SK-N-SH (cell line): ENCODE results near the gene F5. TPM values are rescaled to one million over a fixed set of nuclear protein-coding genes. Genes with fewer than 3 reads are reported as not detected.

Experiments
- CTCF ChIA-PET: fragments of 300-600, 350-600 bp; formaldehyde crosslinking; extraction: SDS; loops from one replicate; lab custom pipeline; 2021; lab: Yijun Ruan, JAX
- POLR2A ChIA-PET: fragments of 350-600 bp; sonication (Branson Sonifier 250); formaldehyde crosslinking; extraction: SDS; loops from one replicate; lab custom pipeline; 2020; ENCODE audit warnings: antibody characterized with exemption, inconsistent platforms; lab: Yijun Ruan, JAX
- DNase-seq: peaks from one replicate; pipeline ENCODE4 v3.0.0; 2012
- H2AFZ ChIP-seq: fragments of 200-600 bp; sonication (generic); 2 replicates; pipeline ENCODE4 v1.8.1; 2016; ENCODE audit warnings: antibody characterized with exemption, mild to moderate bottlenecking, low read depth
- H3F3A ChIP-seq: fragments of 200-600 bp; sonication (generic); replicated peaks from 2 replicates; pipeline ENCODE3; 2016; ENCODE audit warnings: antibody characterized with exemption, mild to moderate bottlenecking; ENCODE audit not compliant: insufficient read depth
- H3K27ac ChIP-seq, 2 experiments: fragments of 200-500 bp in 1 of 2; fragments of 200-600 bp in 1 of 2; sonication (Bioruptor generic) in 1 of 2; sonication (generic), shearing (Covaris generic) in 1 of 2; 2 replicates each; pipeline versions ENCODE4 v1.5.1 to v1.6.1; 2014 to 2016; ENCODE audit warnings: low read depth in 2 of 2, inconsistent platforms in 1 of 2, low read length in 1 of 2, mild to moderate bottlenecking in 1 of 2, mixed read lengths in 1 of 2
- H3K27me3 ChIP-seq: fragments of 200-600 bp; sonication (generic), shearing (Covaris generic); 2 replicates; pipeline ENCODE4 v1.6.1; 2016; ENCODE audit warnings: mixed run types; ENCODE audit not compliant: insufficient read depth
- H3K36me3 ChIP-seq, 2 experiments: fragments of 200-500 bp in 1 of 2; fragments of 200-600 bp in 1 of 2; sonication (Bioruptor generic) in 1 of 2; sonication (generic) in 1 of 2; replicated peaks in 1 of 2; 2 replicates each; pipeline versions ENCODE3 to v1.5.1; 2014 to 2016; ENCODE audit warnings: low read length in 1 of 2, mild to moderate bottlenecking in 1 of 2; ENCODE audit not compliant: insufficient read depth in 2 of 2, control insufficient read depth in 1 of 2
- H3K4me1 ChIP-seq, 2 experiments: fragments of 200-500 bp in 1 of 2; fragments of 200-600 bp in 1 of 2; sonication (Bioruptor generic) in 1 of 2; sonication (generic), shearing (Covaris generic) in 1 of 2; 2 replicates each; pipeline versions ENCODE4 v1.5.1 to v1.6.1; 2014 to 2016; ENCODE audit warnings: low read depth in 1 of 2, low read length in 1 of 2, mixed run types in 1 of 2; ENCODE audit not compliant: insufficient read depth in 2 of 2, control insufficient read depth in 1 of 2
- H3K4me2 ChIP-seq: fragments of 200-600 bp; sonication (generic), shearing (Covaris generic); 2 replicates; pipeline ENCODE4 v1.6.1; 2017; ENCODE audit warnings: mixed run types
- H3K4me3 ChIP-seq, 2 experiments: fragments of 200-500 bp in 1 of 2; fragments of 200-600 bp in 1 of 2; sonication (Bioruptor generic) in 1 of 2; sonication (generic), shearing (Covaris generic) in 1 of 2; 2 replicates each; pipeline versions ENCODE4 v1.5.1 to v1.8.1; 2014 to 2016; ENCODE audit warnings: low read depth in 2 of 2, inconsistent platforms in 1 of 2, low read length in 1 of 2, mild to moderate bottlenecking in 1 of 2, mixed read lengths in 1 of 2, moderate library complexity in 1 of 2
- H3K79me2 ChIP-seq: fragments of 200-600 bp; sonication (generic); 2 replicates; pipeline ENCODE4 v1.8.1; 2017; ENCODE audit warnings: mild to moderate bottlenecking; ENCODE audit not compliant: insufficient read depth
- H3K9ac ChIP-seq: fragments of 200-600 bp; sonication (generic); 2 replicates; pipeline ENCODE4 v1.6.1; 2017; ENCODE audit warnings: mixed run types
- H3K9me2 ChIP-seq: fragments of 200-600 bp; sonication (generic); 2 replicates; pipeline ENCODE4 v1.6.1; 2017; ENCODE audit warnings: mixed run types
- H3K9me3 ChIP-seq: fragments of 200-600 bp; sonication (generic); 2 replicates; pipeline ENCODE4 v1.6.1; 2017; ENCODE audit warnings: mixed run types, mild to moderate bottlenecking, moderate library complexity
- H4K20me1 ChIP-seq: fragments of 200-600 bp; sonication (generic); 2 replicates; pipeline ENCODE4 v1.6.1; 2017; ENCODE audit warnings: mild to moderate bottlenecking, mixed run types; ENCODE audit not compliant: insufficient read depth
- ELF1 ChIP-seq: IDR thresholded peaks from 2 replicates; pipeline ENCODE4 v1.4.0; 2012
- EP300 ChIP-seq, 2 experiments: IDR thresholded peaks; 2 replicates each; pipeline versions ENCODE4 v1.4.0 to v1.6.1; 2012; ENCODE audit warnings: borderline replicate concordance in 1 of 2, low read depth in 1 of 2, low read length in 1 of 2
- EZH2phosphoT487 ChIP-seq: fragments of 200-600 bp; sonication (generic); IDR thresholded peaks from 2 replicates; pipeline ENCODE4 v1.6.1; 2017; ENCODE audit warnings: low read depth, mixed run types, mild to moderate bottlenecking, antibody characterized with exemption, moderate library complexity, borderline replicate concordance
- FOSL2 ChIP-seq: IDR thresholded peaks from 2 replicates; pipeline ENCODE4 v1.4.0; 2012; ENCODE audit warnings: low read depth, mild to moderate bottlenecking, moderate library complexity, borderline replicate concordance
- FOXJ3 ChIP-seq: sonication (generic); formaldehyde crosslinking; IDR thresholded peaks from 2 replicates; pipeline ENCODE4 v1.5.1; 2020; ENCODE audit warnings: mild to moderate bottlenecking, missing genetic modification reagents
- GABPA ChIP-seq: IDR thresholded peaks from 2 replicates; pipeline ENCODE4 v1.4.0; 2012; ENCODE audit warnings: low read depth, mild to moderate bottlenecking
- JUND ChIP-seq: IDR thresholded peaks from 2 replicates; pipeline ENCODE4 v1.4.0; 2012
- NFIC ChIP-seq: IDR thresholded peaks from 2 replicates; pipeline ENCODE4 v1.4.0; 2012; ENCODE audit warnings: borderline replicate concordance
- NRF1 ChIP-seq: IDR thresholded peaks from 2 replicates; pipeline ENCODE4 v1.6.1; 2012; ENCODE audit warnings: low read depth, mild to moderate bottlenecking, low read length
- POLR2AphosphoS5 ChIP-seq: IDR thresholded peaks from 2 replicates; pipeline ENCODE4 v1.6.1; 2012; ENCODE audit warnings: low read depth, low read length
- RFX5 ChIP-seq: IDR thresholded peaks from 2 replicates; pipeline ENCODE4 v1.6.1; 2012; ENCODE audit warnings: mild to moderate bottlenecking, improper control_type of control experiment, low read length
- RXRA ChIP-seq: IDR thresholded peaks from 2 replicates; pipeline ENCODE4 v1.4.0; 2012; ENCODE audit warnings: low read depth, mild to moderate bottlenecking, borderline replicate concordance
- TAF1 ChIP-seq: IDR thresholded peaks from 2 replicates; pipeline ENCODE4 v1.6.1; 2012; ENCODE audit warnings: low read depth, mild to moderate bottlenecking, low read length, moderate library complexity, borderline replicate concordance
- TCF12 ChIP-seq: IDR thresholded peaks from 2 replicates; pipeline ENCODE4 v1.4.0; 2012
- TEAD4 ChIP-seq: IDR thresholded peaks from 2 replicates; pipeline ENCODE4 v1.4.0; 2012; ENCODE audit warnings: mild to moderate bottlenecking, borderline replicate concordance; ENCODE audit not compliant: insufficient read depth
- WGBS: methylation state at CpG from one replicate; pipeline ENCODE4 v1.1.6; 2017; ENCODE audit warnings: low lambda C conversion rate; 5-methylcytosine and 5-hydroxymethylcytosine counted together
- polyA plus RNA-seq, 3 experiments: library from polyadenylated mRNA; depleted of rRNA; stranded (reverse); fragments of >200 nt; gene quantifications; 2 replicates each; pipeline ENCODE4 v1.2.3, GENCODE V29; 2012
- TF ChIP-seq, protein P1 (sequence below): fragments of 150-350 bp; IDR thresholded peaks from 2 replicates; pipeline ENCODE4 v1.6.1; 2017; ENCODE audit warnings: antibody characterized with exemption, low read length, low read depth, borderline replicate concordance
- TF ChIP-seq, protein P2 (sequence below): IDR thresholded peaks from 2 replicates; pipeline ENCODE4 v1.6.1; 2012; ENCODE audit warnings: mild to moderate bottlenecking, low read depth, low read length, moderate library complexity
- TF ChIP-seq, protein P3 (sequence below): fragments of 200-600 bp; sonication (generic); IDR thresholded peaks from 2 replicates; pipeline ENCODE4 v1.6.1; 2017; ENCODE audit warnings: antibody characterized with exemption, mild to moderate bottlenecking, moderate library complexity
- TF ChIP-seq, protein P4 (sequence below): IDR thresholded peaks from 2 replicates; pipeline ENCODE4; 2012

F5 gene
- polyA plus RNA-seq, 1 of the 3 experiments (the other 2 are of a cell fraction): under 0.01 TPM

DNA sequence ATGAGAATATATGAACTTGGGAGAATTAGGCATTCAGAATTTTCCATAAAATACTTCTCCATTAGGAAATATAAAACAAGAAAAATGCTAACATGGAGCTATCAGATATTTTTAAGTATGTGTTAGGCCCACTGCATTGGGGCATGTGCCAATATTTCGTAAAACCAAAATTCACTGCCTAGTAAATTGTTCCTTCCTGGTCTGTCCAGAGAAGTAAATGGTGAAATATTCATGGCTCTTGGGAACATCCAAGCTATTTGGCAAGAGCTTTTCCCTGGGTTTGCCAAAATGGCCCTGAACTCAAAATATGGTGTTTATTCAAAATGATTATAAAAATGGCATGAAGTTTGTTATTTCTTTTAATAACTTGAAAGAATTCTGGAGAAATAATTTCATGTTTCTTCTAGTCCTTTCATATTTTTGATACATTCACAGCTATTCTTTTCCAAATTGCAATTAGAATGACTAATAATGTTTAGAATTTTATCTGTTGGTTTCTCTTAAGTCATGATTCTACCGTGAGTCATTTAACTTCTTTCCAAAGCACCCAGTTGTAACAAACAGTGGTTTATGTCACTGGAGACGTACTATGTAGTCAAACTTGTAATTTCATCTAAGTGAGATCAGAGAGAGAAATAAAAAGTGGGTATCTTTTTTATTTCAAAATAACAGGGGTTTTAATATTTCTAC, 74.8 kb downstream of the F5 start:
- no peak overlapping the region for H2AFZ ChIP-seq
- TF ChIP-seq TAF1 (no peak), ELF1 (no peak), FOSL2 (peak; percentile 65; the same call in 1 of the 2 replicates), TEAD4 (peak; percentile 32; the same call in 1 of the 2 replicates), NRF1 (no peak), TCF12 (no peak), RXRA (no peak), POLR2AphosphoS5 (no peak), NFIC (peak; percentile 14; the same call in 1 of the 2 replicates), JUND (peak; percentile 77), EP300 (IDR thresholded peaks at IDR 0.05; ENCODE audit: borderline replicate concordance in 1 of 2, low read depth in 1 of 2, low read length in 1 of 2) (peak in 1 of 2 experiments; percentile 26; a peak in 1 of 4 replicates), RFX5 (no peak), EZH2phosphoT487 (no peak), GABPA (no peak), FOXJ3 (CRISPR knock-in tag) (no peak)
- TF ChIP-seq, protein P1, sequence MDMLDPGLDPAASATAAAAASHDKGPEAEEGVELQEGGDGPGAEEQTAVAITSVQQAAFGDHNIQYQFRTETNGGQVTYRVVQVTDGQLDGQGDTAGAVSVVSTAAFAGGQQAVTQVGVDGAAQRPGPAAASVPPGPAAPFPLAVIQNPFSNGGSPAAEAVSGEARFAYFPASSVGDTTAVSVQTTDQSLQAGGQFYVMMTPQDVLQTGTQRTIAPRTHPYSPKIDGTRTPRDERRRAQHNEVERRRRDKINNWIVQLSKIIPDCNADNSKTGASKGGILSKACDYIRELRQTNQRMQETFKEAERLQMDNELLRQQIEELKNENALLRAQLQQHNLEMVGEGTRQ: no peak
- TF ChIP-seq, protein P2, sequence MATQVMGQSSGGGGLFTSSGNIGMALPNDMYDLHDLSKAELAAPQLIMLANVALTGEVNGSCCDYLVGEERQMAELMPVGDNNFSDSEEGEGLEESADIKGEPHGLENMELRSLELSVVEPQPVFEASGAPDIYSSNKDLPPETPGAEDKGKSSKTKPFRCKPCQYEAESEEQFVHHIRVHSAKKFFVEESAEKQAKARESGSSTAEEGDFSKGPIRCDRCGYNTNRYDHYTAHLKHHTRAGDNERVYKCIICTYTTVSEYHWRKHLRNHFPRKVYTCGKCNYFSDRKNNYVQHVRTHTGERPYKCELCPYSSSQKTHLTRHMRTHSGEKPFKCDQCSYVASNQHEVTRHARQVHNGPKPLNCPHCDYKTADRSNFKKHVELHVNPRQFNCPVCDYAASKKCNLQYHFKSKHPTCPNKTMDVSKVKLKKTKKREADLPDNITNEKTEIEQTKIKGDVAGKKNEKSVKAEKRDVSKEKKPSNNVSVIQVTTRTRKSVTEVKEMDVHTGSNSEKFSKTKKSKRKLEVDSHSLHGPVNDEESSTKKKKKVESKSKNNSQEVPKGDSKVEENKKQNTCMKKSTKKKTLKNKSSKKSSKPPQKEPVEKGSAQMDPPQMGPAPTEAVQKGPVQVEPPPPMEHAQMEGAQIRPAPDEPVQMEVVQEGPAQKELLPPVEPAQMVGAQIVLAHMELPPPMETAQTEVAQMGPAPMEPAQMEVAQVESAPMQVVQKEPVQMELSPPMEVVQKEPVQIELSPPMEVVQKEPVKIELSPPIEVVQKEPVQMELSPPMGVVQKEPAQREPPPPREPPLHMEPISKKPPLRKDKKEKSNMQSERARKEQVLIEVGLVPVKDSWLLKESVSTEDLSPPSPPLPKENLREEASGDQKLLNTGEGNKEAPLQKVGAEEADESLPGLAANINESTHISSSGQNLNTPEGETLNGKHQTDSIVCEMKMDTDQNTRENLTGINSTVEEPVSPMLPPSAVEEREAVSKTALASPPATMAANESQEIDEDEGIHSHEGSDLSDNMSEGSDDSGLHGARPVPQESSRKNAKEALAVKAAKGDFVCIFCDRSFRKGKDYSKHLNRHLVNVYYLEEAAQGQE: no peak
- TF ChIP-seq, protein P3, sequence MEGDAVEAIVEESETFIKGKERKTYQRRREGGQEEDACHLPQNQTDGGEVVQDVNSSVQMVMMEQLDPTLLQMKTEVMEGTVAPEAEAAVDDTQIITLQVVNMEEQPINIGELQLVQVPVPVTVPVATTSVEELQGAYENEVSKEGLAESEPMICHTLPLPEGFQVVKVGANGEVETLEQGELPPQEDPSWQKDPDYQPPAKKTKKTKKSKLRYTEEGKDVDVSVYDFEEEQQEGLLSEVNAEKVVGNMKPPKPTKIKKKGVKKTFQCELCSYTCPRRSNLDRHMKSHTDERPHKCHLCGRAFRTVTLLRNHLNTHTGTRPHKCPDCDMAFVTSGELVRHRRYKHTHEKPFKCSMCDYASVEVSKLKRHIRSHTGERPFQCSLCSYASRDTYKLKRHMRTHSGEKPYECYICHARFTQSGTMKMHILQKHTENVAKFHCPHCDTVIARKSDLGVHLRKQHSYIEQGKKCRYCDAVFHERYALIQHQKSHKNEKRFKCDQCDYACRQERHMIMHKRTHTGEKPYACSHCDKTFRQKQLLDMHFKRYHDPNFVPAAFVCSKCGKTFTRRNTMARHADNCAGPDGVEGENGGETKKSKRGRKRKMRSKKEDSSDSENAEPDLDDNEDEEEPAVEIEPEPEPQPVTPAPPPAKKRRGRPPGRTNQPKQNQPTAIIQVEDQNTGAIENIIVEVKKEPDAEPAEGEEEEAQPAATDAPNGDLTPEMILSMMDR: no peak
- TF ChIP-seq, protein P4, sequence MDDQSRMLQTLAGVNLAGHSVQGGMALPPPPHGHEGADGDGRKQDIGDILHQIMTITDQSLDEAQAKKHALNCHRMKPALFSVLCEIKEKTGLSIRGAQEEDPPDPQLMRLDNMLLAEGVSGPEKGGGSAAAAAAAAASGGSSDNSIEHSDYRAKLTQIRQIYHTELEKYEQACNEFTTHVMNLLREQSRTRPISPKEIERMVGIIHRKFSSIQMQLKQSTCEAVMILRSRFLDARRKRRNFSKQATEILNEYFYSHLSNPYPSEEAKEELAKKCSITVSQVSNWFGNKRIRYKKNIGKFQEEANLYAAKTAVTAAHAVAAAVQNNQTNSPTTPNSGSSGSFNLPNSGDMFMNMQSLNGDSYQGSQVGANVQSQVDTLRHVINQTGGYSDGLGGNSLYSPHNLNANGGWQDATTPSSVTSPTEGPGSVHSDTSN: peak; percentile 18; the same call in 1 of the 2 replicates
- TF ChIP-seq, all 33 proteins: peak for 6
- no peak overlapping the region for H3K9ac ChIP-seq
- POLR2A ChIA-PET: no interaction called here
- no peak overlapping the region for H3K4me3 ChIP-seq
- DNase-seq: no peak
- 25% methylated on average over 3 of the region's 3 CpGs for WGBS
- peaks cover 6% of the 10 kb centered on the region for H3F3A ChIP-seq
- 0 out of 2 replicates have a peak overlapping the region, but pooled peaks have one; percentile 4 for H3K4me2 ChIP-seq
- no peaks in the 10 kb centered on the region for H3K9me3 ChIP-seq
- H3K79me2 ChIP-seq: no peaks in the 10 kb centered on the region
- no peaks in the 10 kb centered on the region; a peak in 2 of 4 replicates for H3K4me1 ChIP-seq
- H3K27ac ChIP-seq: peak overlapping the region in 1 of 2 experiments; percentile 27; a peak in 2 of 4 replicates
- no peaks in the 10 kb centered on the region for H4K20me1 ChIP-seq
- no peaks in the 10 kb centered on the region for H3K36me3 ChIP-seq
- CTCF ChIA-PET: interaction anchor here (1.0 to 2.4 kb wide), 4 partner anchors 25 to 908 kb away, joined by 3 to 8 read pairs (median 4); no protein-coding TSS in a partner anchor
- H3K9me2 ChIP-seq: no peaks in the 10 kb centered on the region
- no peaks in the 10 kb centered on the region for H3K27me3 ChIP-seq
